SU-DHL-6 (cell line): Measurements from ENCODE around the gene YBX2.

Experiments
- H2AFZ ChIP-seq: fragments of 200-600 bp; sonication (generic); 2 replicates; pipeline ENCODE4 v1.6.1; 2014; ENCODE audit warnings: low read depth, mild to moderate bottlenecking, moderate library complexity, mixed read lengths, antibody characterized with exemption, low read length; ENCODE audit not compliant: severe bottlenecking
- H3F3A ChIP-seq: fragments of 200-600 bp; shearing (Covaris generic); 2 replicates; pipeline ENCODE4 v1.6.0; 2016; ENCODE audit warnings: antibody characterized with exemption, mild to moderate bottlenecking; ENCODE audit not compliant: insufficient read depth
- H3K27ac ChIP-seq: fragments of 200-600 bp; sonication (generic); 2 replicates; pipeline ENCODE4 v1.5.1; 2016; ENCODE audit warnings: low read depth, mild to moderate bottlenecking, low read length, moderate library complexity, mixed read lengths
- H3K27me3 ChIP-seq: fragments of 200-600 bp; sonication (generic), shearing (Covaris generic); 2 replicates; pipeline ENCODE4 v1.6.0; 2014; ENCODE audit warnings: mild to moderate bottlenecking, low read length
- H3K36me3 ChIP-seq: fragments of 200-600 bp; sonication (generic); 2 replicates; pipeline ENCODE4 v1.6.1; 2014; ENCODE audit warnings: mild to moderate bottlenecking, low read length, mixed read lengths
- H3K4me2 ChIP-seq: fragments of 300-600, 200-600 bp; shearing (Covaris generic), sonication (generic); 2 replicates; pipeline ENCODE4 v1.6.0; 2014; ENCODE audit warnings: low read length, low read depth, mild to moderate bottlenecking; ENCODE audit not compliant: poor library complexity, severe bottlenecking
- H3K4me3 ChIP-seq: fragments of 200-600 bp; sonication (generic); 2 replicates; pipeline ENCODE4 v1.5.1; 2014; ENCODE audit warnings: antibody characterized with exemption, low read length, mild to moderate bottlenecking, mixed read lengths; ENCODE audit not compliant: insufficient read depth, poor library complexity, severe bottlenecking
- H3K79me2 ChIP-seq: fragments of 200-600 bp; sonication (generic); 2 replicates; pipeline ENCODE4 v1.6.1; 2014; ENCODE audit warnings: mild to moderate bottlenecking, low read length, moderate library complexity; ENCODE audit not compliant: insufficient read depth
- H3K9ac ChIP-seq: fragments of 200-600 bp; sonication (generic); 2 replicates; pipeline ENCODE4 v1.7.0; 2014; ENCODE audit warnings: mild to moderate bottlenecking, low read length
- H3K9me2 ChIP-seq: fragments of 200-600 bp; sonication (generic); replicated peaks from 2 replicates; pipeline ENCODE4 v1.6.1; 2014; ENCODE audit warnings: low read length; ENCODE audit not compliant: insufficient read depth
- H3K9me3 ChIP-seq: fragments of 200-600 bp; sonication (generic); 2 replicates; pipeline ENCODE4 v1.6.1; 2014; ENCODE audit warnings: low read length, mixed read lengths; ENCODE audit not compliant: insufficient read depth
- H4K20me1 ChIP-seq: fragments of 200-600 bp; sonication (generic); 2 replicates; pipeline ENCODE4 v1.6.1; 2014; ENCODE audit warnings: low read depth, mild to moderate bottlenecking, antibody characterized with exemption, low read length, moderate library complexity, mixed read lengths
- CTCF ChIP-seq: fragments of 200-600 bp; sonication (generic); IDR thresholded peaks from one replicate; pipeline ENCODE4 v1.5.1; 2017; ENCODE audit warnings: antibody characterized with exemption, mild to moderate bottlenecking, low read length, moderate library complexity; ENCODE audit not compliant: insufficient read depth, poor library complexity, severe bottlenecking
- EZH2phosphoT487 ChIP-seq: fragments of 200-600 bp; sonication (generic), shearing (Covaris generic); conservative IDR thresholded peaks from 2 replicates; pipeline ENCODE4 v1.6.1; 2018; ENCODE audit warnings: mild to moderate bottlenecking, antibody characterized with exemption, low read length, moderate library complexity, mixed read lengths

The YBX2 gene

GRCh38 chr17:7296189-7296861, 1.9 kb upstream of the YBX2 start:
- Histone ChIP-seq H3K9me2 (no peaks in the 10 kb centered on the region), H3K9ac (no peak overlapping the region), H3K27me3 (no peaks in the 10 kb centered on the region), H4K20me1 (no peaks in the 10 kb centered on the region), H3F3A (no peaks in the 10 kb centered on the region), H3K27ac (no peak overlapping the region), H3K4me2 (peak overlapping the region; percentile 30), H3K4me3 (no peak overlapping the region), H3K9me3 (no peaks in the 10 kb centered on the region), H3K36me3 (no peaks in the 10 kb centered on the region), H3K79me2 (no peaks in the 10 kb centered on the region), H2AFZ (peak overlapping the region; percentile 42)
- TF ChIP-seq EZH2phosphoT487 (no peak), CTCF (peak; percentile 89)

- TF ChIP-seq CTCF (no peak), EZH2phosphoT487 (no peak)
- no peaks in the 10 kb centered on the region for H4K20me1 ChIP-seq
- no peak overlapping the region for H3K4me3 ChIP-seq
- H2AFZ ChIP-seq = peak overlapping the region; percentile 42
- no peaks in the 10 kb centered on the region for H3F3A ChIP-seq
- no peaks in the 10 kb centered on the region for H3K9me2 ChIP-seq
- H3K9me3 ChIP-seq = no peaks in the 10 kb centered on the region
- H3K4me2 ChIP-seq = peak overlapping the region; percentile 46
- H3K36me3 ChIP-seq = no peaks in the 10 kb centered on the region
- no peak overlapping the region for H3K27ac ChIP-seq
- H3K79me2 ChIP-seq = no peaks in the 10 kb centered on the region
- H3K9ac ChIP-seq = 0 out of 2 replicates have a peak overlapping the region, but pooled peaks have one; percentile 24
- H3K27me3 ChIP-seq = no peaks in the 10 kb centered on the region
Measured at GRCh38 chr17:7295230-7296180, 1.1 kb upstream of the YBX2 start.

- no peaks in the 10 kb centered on the region for H3K27me3 ChIP-seq
Measured at GRCh38 chr17:7293816-7294613, 424 bp downstream of the YBX2 start.

More at GRCh38 chr17:7293816-7294613, 424 bp downstream of the YBX2 start:
- H3K79me2 ChIP-seq = no peaks in the 10 kb centered on the region
- H3K4me2 ChIP-seq = no peak overlapping the region
- no peaks in the 10 kb centered on the region for H4K20me1 ChIP-seq
- no peak for TF ChIP-seq EZH2phosphoT487
- no peak for TF ChIP-seq CTCF
- H3K9me2 ChIP-seq = no peaks in the 10 kb centered on the region
- no peak overlapping the region for H2AFZ ChIP-seq
- H3F3A ChIP-seq = no peaks in the 10 kb centered on the region
- H3K27ac ChIP-seq = no peak overlapping the region
- no peaks in the 10 kb centered on the region for H3K36me3 ChIP-seq
- no peaks in the 10 kb centered on the region for H3K9me3 ChIP-seq
- no peak overlapping the region for H3K4me3 ChIP-seq
- H3K9ac ChIP-seq = no peak overlapping the region
